Mammary epithelial cell (primary cell): ENCODE measurements around the gene PRKCQ.

ENCODE experiments used
- CTCF ChIP-seq, 2 donors: IDR thresholded peaks in 1 of 2; conservative IDR thresholded peaks in 1 of 2; 2 replicates each; pipeline ENCODE4 v1.5.1; 2011 to 2012; ENCODE audit warnings: inconsistent platforms in 2 of 2, low read length in 2 of 2, mild to moderate bottlenecking in 2 of 2, control low read depth in 1 of 2, low read depth in 1 of 2; ENCODE audit not compliant: insufficient read depth in 1 of 2; ENCODE audit errors: extremely low read depth in 1 of 2
- EZH2 ChIP-seq: IDR thresholded peaks from 2 replicates; pipeline ENCODE4 v1.6.1; 2012; ENCODE audit warnings: low read length, inconsistent platforms, borderline replicate concordance

- TF ChIP-seq CTCF (conservative IDR thresholded peaks at IDR 0.05 in 1 of 2, IDR thresholded peaks at IDR 0.05 in 1 of 2; ENCODE audit: extremely low read depth in 1 of 2, insufficient read depth in 1 of 2, low read depth in 1 of 2, low read length in 2 of 2) (no peak), EZH2 (no peak)
Measured at GRCh38 chr10:6460861-6461409, 119.1 kb downstream of the PRKCQ start.
